Activated CD4-positive, alpha-beta T cell treated with anti-CD3 and anti-CD28 coated beads for 24 hours (primary cell): ENCODE data around the gene SUPV3L1.
A peak's percentile ranks its signal among the peaks of the same experiment; 100 is the strongest.

Source experiments
- DNase-seq, 2 donors: peaks; one replicate each; pipeline ENCODE4 v3.0.0-alpha.2; 2020; ENCODE audit warnings: low read depth in 2 of 2

The SUPV3L1 gene

DNA sequence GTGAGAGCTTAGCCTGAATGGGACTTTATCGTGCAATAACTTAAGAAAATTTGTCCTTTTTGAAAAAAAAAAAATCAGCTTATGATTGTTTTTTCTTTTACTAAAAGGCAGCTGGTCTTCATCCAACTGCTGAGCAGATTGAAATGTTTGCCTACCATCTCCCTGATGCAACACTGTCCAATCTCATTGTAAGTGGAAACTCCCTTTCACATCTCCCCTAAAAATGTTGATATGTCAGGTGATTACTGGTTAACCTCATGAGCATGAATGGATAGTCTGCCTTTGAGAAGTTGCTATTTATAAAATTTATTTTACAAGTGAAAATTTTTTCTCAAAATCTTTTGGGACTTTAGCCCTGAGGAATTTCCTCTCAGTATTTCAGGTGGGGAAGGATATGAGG, 22.3 kb downstream of the SUPV3L1 start:
- no peak for DNase-seq

DNA sequence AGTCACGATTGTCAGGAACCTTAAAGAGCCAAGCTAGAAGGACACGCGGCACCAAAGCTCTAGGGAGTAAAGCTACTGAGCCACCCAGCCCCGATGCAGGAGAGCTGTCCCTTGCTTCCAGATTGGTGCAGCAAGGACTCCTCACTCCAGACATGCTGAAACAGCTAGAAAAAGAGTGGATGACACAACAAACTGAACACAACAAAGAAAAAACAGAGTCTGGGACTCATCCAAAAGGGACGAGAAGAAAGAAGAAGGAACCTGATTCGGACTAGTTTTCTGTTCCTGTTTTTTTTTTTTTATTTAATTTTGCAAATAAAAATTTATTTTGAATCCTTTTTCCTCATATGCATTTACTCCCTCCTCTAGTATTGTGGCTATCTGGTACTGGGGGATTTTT, 28.7 kb downstream of the SUPV3L1 start:
- DNase-seq, result no peak

DNA sequence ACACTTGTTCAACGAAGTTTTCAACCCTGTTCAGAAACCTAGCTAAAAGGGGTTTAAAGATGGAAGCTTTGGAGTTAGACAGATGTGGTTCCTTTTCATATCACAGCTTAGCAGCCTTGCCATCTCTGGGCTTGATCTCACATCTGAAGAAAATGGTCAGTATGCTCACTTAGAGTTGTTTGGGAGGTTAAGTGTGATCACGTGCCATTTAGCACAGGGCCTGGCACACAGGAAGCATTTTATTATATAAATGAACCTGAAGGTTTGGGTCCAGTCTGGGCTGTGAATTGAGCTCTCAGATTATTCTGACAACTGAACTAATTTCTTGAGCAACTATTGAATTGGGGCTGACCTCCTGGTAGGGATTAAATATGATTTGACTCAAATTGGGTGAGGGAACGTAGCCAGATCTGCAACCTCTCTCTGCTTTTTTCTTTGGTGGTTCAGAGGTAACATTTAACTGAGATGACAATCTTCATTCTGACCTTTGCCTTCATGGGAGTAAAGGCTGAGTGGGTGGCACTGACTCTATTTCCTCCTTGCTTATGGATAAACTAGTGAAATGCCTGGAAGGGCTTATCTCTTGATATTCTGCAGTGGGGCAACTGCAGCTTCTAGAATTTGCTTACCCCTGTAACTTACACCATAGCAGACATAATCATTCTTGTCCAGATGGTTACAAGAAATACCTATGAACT, 29.9 kb downstream of the SUPV3L1 start:
- no peak for DNase-seq

DNA sequence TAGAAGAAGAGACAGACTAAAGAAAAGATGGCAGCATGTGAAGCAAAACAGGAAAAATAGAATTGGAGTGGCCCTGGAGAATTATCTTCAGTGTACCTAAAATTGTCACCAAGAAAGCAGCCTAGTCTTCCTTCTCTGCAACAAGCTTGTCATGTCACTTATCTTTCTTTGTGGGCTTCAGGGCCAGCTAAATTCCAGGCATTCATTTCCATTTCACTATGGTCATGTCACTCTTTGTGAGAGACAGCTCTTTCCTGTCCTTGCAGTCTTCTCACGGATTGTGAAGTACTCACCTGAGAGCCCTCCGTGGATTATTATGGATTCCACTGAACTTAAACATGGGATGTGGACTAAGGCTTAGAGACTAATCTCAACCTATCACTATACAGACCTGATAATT, 31.1 kb downstream of the SUPV3L1 start:
- DNase-seq, result no peak

DNA sequence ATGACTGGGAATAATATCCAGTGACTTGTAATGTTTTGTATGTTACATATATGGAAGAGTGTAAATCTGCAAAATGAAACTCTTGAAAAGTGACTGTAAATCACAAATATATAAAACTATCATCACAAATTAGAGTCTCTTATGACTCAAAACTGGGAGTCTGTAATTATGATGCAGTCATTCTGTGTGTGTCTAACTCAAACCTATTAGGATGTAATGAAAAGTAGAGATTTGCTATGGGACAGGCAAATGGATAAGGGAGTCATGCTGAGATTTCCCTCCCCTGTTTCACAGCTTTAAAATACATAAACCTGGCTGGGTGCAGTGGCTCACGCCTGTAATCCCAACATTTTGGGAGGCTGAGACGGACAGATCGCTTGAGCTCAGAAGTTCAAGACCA, 31.5 kb downstream of the SUPV3L1 start:
- DNase-seq, result no peak

DNA sequence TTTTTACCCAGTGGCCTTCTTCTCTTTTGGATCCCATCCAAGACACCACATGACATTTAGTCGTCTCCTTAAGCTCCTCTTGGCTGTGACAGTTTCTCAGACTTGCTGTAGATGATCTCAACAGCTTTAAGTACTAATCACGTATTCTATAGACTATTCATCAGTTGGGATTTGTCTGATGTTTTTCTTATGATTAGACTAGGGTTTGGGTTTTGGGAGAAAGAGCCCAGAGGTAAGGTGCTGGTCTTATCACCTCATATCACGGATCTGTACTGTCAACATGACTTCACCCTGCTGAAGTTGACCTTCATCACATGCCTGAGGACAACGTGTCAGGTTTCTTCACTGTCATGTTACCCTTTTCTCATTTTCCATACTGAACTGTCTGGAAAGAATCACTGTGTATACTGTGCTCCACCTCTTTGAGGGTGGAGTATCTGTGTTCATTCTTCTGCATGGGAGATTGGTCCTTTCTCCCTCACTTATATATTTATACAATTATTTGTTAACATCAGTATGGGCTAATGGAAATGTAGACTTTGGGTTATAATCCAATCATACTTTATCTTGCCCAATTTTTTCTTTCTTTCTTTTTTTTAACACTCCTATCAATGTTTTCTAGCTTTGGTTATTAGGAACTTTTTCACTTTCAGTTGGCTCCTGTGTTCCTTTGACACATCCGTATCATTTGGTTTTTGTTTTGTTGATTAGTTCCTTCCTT, 33.7 kb downstream of the SUPV3L1 start:
- DNase-seq, result no peak

DNA sequence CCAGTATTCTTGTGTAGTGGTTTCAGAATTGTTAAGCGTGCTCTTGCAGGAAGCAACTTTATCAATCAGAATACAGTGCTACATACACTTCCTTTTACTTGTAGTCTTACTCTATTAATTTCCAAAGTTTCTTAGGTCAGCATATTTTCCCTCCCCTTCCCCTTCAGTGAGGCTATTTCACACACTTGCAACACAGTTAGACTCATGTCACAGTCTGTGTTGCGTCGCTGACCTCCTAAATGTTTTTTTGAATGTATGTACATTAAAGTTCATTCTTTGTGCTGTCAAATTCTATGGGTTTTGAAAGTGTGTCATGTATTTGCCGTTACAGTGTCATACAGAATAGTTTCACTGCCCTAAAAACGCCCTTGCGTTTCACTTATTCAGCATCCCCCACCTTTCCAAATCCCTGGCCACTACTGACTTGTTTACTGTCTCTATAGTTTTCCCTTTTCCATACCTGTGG, 34.7 kb downstream of the SUPV3L1 start:
- no peak for DNase-seq

DNA sequence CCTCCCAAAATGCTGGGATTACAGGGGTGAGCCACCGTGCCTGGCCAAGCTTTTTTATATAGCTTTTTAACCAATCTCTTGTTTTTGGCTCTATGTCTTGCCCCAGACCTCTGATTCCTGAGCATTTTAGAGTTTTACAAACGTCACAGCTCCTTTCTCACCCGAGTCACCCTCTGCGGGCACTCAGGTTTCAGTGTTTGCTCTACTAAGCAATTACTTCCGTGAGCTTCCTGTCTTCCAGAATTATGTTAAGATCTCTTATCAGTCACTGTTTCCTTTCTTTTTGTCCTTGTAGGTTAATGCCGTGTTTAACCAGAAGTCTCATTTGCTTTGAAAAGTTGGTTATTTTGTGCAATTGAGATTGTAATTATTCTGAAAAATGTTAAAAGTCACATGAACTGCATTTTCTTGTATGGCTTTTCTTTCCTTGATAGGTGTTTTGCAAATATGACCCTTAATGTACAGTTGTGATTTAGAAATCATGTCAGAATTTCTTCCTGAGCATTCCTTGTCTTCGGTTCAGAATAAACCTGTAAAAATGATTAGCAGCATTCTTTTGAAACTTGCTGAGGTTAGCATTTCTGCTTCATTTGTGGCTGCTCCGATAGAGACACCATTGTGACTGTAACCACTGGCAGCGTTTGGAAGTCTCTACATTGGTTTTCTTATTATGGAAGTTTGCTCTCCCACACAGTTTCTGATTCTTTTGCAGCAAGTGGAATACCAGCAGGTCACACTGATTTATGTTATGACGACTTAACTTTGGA, 35.6 kb downstream of the SUPV3L1 start:
- DNase-seq, result no peak

DNA sequence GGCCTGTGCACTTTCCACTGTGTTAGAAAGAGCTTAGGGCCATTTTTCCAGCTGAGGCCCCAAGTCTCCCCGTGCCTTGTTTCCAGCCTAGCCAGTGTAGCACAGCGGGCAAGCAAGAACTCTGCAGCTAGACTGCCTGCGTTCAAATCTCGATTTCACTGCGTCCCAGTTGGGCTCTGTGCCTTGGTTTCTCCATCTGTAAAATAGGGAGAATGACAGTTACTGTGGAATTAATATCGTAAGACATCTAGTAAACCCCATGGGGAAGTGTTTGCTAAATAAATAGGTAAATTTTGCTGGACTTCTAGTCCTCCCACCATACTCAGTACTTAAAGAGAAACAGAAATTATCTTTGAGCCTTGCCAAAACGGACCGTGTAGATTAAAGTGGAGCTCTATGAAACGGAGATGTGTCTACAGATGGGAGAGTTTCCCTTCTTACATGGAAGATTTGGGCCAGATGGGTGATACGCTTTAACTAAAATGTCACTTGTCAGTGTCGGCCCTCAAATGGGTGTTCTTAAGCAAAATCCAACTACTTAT, 36.6 kb downstream of the SUPV3L1 start:
- DNase-seq, result no peak

DNA sequence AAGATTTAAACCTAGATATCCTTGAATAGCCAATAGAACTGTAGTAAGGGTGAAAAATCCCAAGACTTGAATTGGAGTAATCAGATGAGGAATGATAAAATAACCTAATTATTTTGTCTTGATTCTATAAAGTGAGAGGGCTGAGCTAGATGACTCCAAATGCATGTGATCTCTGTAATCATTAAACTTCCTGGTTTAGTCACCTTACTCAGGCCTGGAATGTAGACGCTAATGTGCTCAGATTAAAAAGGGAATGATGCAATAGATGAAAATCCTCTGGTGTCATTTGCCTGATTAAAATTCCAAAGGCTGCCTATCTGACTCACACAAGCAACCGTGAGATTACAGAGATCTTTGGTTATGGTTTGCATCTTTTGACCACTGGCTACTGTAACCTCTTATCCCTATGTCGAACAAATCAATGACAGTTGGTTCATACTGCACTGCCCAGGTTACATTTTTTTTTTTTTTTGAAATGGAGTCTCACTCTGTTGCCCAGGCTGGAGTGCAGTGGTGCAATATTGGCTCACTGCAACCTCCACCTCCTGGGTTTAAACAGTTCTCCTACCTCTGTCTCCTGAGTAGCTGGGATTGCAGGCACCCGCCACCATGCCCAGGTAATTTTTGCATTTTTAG, 37.2 kb downstream of the SUPV3L1 start:
- DNase-seq, result no peak

DNA sequence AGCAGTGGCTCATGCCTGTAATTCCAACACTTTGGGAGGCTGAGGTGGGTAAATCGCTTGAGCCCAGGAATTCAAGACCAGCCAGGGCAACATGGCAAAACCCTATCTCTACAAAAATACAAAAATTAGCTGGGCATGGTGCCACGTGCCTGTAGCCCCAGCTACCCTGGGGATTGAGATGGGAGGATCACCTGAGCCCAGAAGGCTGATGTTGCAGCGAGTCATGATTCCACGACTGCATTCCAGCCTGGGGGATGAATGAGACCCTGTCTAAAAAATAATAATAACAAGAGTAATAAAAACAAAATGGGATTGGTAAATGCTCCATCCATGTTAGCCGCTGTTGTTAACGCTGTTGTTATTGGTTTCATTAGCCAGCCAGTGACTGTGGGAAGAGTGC, 38.8 kb downstream of the SUPV3L1 start:
- DNase-seq, result no peak

DNA sequence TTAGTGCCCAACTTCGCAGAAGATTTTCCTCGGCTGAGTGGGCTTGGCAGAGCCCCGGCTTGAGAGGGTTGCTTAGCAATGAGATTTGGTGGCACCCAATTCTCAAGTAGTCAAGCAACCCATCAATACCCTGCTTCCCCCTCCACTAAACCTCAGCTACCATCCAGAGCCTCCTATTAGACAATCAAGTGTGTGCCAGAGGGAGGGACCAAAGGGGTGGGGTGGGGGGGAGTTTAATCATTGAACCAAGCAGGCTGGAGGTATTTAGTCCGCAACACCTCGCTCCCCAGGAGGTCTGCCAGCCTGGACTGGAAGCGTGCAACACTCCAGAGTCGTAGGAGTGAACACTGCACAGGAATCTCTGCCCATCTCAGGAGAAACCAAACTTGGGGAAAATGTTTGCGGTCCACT, 40.0 kb downstream of the SUPV3L1 start, which contains the start of gene HKDC1:
Gene HKDC1, plus strand, starts transcription at position 292 of the 411 bp plus-strand sequence. Its CDS starts 104 bp downstream, at position 396.
- DNase-seq, result no peak

DNA sequence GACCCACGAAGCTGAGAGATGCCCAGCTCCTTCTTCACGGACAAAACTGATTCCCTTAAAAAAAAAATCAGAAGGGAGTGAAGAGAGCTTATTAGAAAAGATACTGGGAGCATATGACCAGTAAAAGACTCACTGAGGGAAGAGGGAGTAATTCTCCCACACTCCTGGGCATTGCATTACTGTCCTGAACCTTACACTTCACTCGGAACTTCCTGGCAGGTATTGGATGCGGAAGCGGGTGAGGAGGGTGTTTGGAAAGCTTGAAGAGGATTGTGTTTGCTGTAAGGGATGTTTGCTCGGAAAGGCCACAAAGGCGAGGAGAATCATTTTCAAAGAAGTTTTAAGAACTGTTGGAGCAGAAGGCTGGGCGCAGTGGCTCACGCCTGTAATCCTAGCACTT, 40.5 kb downstream of the SUPV3L1 start:
- no peak for DNase-seq

DNA sequence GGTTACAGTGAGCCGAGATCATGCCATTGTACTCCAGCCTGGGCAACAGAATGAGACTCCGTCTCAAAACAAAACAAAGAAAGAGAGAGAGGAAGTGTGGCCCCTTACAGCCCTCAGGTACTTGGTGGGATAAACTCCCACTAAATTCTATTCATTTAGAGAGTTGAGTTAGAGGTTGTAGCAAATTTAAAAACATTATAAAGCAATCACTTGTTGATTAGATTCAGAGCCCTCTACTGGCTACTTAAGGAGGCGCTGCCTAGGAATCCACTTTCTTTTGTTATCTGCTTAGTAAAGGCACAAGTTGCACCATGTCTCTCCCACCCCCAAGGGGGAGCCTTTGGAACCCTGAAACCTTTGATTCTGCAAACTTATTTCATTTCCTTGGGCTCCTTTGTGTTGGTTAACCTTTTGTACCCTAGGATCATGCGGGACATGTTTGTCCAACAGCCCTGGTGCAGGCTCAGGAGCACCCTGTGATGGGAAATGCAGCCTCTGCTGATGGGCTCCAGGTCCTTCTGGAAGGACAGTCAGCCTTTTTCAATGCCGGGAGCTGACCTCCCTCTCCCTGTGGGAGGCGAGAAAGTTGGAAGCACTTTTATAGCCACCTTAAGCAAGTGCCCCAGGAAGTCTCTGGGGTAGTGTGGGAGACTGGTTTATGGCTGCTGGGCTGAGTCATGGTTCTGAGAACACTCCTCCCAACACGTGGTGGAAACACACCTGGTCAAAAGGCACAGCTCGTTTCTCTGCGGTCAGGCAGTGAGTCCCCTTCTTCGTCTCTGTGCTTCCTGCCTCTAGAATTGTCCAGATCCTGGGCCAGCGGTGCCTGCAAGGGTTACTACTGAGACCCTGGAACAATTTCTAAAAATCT, 42.4 kb downstream of the SUPV3L1 start:
- DNase-seq, result peak; percentile 50 to 54

DNA sequence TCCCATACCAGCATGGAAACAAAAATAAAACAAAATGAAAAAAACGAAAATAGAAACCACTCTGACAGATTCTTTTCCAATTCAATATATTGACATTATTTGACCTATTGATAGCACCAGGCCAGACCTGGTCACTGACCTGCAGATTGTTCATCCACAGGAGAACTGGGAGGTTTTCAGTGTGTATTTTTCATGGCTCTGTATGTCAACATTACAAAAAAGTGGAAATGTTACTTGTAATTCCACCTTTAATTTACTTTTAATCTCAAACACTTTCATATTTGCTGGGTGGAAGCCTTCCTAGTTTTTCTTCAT, 43.0 kb downstream of the SUPV3L1 start:
- no peak for DNase-seq

DNA sequence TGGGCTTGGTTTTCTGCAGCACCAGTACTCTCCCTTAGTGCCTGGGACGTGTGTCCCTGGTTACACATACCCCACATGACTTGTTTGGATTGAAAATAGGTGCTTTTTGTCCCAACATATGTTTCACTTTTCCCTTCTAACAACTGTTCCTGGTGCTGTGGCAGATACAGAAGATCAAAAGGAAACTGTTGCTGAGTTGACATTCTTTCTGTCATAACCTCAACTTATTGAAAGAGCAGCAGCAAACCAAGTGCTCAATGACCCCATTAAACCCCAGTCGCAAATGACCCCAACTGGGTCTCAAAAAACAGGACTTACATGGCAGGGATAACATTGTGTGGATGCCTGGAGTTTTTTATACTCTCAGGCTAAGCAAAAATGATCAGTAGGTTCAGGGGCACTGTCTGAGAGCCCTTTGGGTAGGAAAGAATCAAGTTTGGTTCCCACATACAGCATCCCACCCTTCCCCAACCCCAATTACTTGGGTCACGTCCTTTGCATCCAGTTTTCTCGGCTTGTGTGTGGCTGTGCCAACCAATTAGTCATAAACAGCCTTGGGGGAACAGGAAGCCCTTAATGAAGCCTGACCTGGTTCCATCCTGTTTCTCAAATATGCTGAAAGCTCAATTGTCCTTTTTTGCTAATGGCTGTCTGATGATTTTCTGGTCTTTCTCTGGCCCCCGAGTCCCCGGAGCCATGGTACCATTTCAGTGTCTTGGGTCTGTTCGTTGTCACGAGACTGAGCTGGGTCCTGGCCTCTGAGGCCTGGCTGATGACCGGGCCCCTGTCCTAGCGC, 45.0 kb downstream of the SUPV3L1 start:
- DNase-seq, result no peak

DNA sequence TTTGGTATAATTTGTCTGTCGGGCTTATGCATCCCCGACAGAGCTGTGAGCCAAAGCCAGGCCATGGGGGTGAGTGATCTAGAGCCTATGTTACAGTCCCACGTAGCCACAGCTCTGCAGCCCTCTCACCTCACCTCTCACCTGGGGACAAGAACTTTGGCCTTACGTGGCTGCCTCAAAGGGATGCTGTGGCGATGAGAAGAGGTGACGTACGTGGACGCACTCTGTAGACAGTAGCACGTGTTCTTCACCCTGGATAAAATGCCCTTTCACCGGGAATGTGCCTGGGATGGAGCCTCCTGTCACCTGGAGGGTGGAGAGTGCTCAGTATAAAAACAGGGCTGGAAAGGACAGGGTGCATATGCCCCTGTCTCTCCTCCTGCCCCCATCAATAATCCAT, 45.6 kb downstream of the SUPV3L1 start:
- no peak for DNase-seq

DNA sequence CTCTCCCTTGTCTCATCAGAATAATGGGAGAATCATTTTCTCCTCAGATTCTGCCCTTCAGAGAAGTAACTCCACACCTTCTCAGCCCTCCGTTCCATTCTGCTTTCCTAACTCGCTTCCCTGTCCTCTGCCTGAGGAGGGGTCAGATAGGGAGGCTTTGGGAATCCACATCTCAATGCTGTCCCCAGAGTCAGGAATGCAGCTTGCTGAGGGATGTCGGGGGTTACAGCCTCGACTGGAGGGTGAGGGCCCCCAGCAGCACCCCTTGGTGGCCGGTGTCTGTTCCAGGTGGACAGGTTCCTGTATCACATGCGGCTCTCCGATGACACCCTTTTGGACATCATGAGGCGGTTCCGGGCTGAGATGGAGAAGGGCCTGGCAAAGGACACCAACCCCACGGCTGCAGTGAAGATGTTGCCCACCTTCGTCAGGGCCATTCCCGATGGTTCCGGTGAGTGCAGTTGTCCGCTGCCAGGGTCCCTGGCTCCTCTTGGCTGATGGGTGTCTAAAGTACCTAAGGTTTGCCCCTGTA, 47.0 kb downstream of the SUPV3L1 start:
- DNase-seq, result no peak

DNA sequence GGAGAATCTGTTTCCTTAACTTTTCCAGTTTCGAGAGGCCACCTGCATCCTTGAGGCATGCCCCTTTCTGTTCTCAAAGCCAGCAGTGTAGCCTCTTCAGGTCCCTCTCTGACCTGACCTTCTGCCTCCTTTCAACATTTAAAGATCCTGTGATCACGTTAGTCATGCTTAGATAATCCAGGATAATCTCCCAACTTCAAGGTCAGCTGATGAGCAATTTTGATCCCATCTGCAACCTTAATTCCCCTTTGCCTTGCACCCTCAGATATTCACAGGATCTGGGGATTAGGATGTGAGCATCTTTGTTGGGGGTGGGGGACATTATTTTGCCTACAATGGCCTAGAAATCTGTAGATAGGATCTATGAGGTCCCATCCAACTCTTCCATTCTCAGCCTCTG, 48.1 kb downstream of the SUPV3L1 start:
- DNase-seq, result no peak

DNA sequence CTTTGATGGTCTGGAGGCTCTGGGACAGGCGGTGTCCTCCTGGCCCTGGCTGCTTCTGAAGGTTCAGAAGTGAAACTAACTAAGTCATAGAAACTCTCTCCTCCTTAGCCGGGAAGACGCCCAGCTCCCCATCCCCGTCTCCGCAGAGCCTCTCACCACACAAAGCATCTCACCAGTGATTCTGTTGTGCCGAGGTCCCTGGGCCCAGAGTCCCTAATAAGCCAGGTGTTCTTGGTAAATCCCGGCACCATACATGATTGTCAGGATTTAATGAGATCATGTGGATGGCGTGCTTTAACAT, 49.5 kb downstream of the SUPV3L1 start:
- no peak for DNase-seq
